Ammon's horn (tissue), 1 donor: ENCODE measurements around the gene MORF4L2.
A peak's percentile ranks its signal among the peaks of the same experiment; 100 is the strongest.

Experiments used
- DNase-seq: peaks from one replicate; pipeline ENCODE4 v3.0.0-alpha.2; 2016; ENCODE audit warnings: low spot score

Gene MORF4L2

GRCh38 chrX:103631145-103631544 lies 55.4 kb downstream of the MORF4L2 start:
- no peak for DNase-seq

DNA sequence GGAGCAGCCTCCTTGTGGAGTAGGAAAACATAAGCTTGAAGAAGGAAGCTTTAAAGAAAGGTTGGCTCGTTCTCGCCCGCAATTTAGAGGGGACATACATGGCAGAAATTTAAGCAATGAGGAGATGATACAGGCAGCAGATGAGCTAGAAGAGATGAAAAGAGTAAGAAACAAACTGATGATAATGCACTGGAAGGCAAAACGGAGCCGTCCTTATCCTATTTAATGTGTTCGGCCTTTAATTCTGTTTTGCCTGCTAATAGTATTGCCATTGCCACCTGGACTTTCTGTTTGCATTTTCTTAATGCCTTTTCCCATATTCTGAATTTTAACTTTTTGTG lies 56.4 kb downstream of the MORF4L2 start:
- DNase-seq, result no peak

DNA sequence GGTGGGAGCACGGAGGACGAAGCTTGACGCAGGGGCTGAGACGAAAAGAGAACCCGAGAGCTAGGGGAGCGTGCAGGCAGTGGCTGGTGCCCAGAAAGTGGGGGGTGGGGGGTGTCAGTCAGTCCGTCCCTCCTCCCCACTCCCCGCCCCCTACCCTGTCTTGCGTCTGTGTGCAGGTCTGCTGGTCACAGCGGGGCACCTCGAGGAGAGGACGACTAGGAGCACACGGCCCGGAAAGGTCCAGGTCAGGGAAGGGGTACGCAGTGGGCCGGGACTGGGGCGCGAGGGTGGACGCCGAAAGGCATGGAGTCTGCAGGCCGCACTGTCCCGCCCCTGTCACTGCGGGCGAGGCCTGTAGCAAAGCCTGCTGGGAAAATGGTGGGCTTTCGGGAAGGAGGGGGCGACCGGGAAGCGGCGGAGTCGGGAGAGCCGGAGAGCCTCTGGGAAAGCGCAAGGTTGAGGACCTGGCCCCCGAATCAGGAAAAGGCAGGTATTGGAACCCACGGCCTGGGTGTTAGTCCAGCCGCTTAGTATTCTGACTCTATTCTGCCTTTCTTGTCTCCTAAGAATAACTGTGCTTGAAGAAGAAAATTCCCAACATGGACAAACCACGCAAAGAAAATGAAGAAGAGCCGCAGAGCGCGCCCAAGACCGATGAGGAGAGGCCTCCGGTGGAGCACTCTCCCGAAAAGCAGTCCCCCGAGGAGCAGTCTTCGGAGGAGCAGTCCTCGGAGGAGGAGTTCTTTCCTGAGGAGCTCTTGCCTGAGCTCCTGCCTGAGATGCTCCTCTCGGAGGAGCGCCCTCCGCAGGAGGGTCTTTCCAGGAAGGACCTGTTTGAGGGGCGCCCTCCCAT lies 57.0 kb downstream of the MORF4L2 start:
- DNase-seq, result peak; percentile 72

DNA sequence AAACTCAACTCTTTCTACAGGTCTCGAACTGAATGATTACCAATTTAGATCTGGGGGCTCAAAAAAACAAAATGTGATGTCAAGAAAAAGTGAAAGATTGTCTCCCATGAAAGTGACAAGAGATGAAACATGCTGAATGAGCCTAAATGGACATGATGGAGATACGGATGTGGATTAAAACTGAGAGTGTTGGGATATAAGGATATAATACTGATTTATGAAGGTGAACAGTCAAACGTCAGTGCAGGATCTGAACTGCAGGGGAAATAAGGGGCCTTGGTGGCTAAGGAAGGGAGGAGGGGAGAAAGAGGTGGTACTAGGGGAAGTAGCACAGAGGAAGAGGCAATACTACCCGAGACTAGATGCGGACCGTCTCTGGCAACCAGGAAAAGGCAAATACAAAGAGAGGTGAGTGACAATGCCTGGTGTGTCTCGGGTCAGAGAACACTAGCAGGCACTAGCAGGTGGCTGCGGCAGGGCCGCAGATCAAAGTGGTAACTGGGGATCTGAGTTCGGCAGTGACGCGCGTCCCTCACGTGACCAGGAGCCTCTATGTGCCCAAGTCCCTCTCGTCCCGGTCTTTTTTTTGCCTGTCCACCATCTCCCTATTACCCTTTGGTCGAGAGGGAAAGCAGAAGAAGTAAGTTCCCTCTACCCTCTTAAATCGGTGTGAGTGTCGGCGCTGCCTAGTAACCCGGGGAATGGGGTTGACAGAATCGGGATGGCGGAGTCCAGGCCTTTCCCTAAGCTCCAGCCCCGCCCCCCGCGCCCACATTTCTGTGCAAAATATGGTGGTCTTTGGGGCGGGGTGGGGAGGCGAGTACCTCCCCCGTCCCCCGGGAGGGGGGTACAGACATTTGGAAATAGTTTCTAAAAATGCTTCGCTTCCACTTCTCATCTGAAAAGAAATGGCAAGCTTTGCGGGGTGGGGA lies 57.8 kb downstream of the MORF4L2 start, which contains the start of gene TCEAL1:
Gene TCEAL1 (plus strand): TSS at position 590 of the 932 bp plus-strand sequence. CDS start 942 bp downstream, outside the sequence.
- peak; percentile 80 for DNase-seq

DNA sequence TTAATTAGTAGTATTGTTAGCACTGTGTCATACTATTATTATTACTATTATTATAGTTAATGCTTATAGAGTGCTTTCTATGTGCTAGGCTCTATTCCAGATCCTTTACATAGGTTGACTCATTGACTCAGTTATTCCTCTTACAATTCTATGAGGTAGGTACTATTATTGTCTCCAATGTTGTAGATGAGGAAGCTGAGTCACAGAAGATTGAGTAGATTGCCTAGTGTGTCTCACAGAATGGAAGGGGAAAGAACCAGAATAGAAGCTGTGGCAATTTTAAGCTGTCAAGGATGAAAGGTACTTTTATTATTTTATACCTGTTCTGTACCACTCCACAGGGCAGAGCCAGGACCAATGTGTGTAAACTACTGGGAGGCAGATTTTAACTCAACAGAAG lies 59.6 kb downstream of the MORF4L2 start:
- DNase-seq, result no peak
